GM23338 (cell line): ENCODE results near the gene NDUFB1. TPM values are rescaled to one million over a fixed set of nuclear protein-coding genes. Genes with fewer than 3 reads are reported as not detected.

Experiments
- ATAC-seq: fragments of 200-7000 bp; cut with Tn5 transposase; 3 replicates; pipeline ENCODE4 v1.9.1; 2020
- DNase-seq: peaks from one replicate; pipeline ENCODE4 v3.0.0-alpha.2; 2015; ENCODE audit warnings: low spot score
- H2AFZ ChIP-seq: fragments of 200-600 bp; sonication (generic); 2 replicates; pipeline ENCODE4 v1.8.0; 2016; ENCODE audit warnings: antibody characterized with exemption, mild to moderate bottlenecking, moderate library complexity
- H3F3A ChIP-seq: fragments of 200-600 bp; sonication (generic); replicated peaks from 2 replicates; pipeline ENCODE4 v1.8.0; 2017; ENCODE audit warnings: antibody characterized with exemption, mixed run types, low read depth
- H3K27ac ChIP-seq: fragments of 200-600 bp; sonication (generic); 2 replicates; pipeline ENCODE4 v1.6.1; 2016; ENCODE audit warnings: low read depth
- H3K27me3 ChIP-seq: fragments of 200-600 bp; sonication (generic); 2 replicates; pipeline ENCODE4 v1.8.0; 2016; ENCODE audit warnings: mild to moderate bottlenecking, mixed run types, moderate library complexity; ENCODE audit not compliant: insufficient read depth
- H3K36me3 ChIP-seq: fragments of 200-600 bp; sonication (generic); 2 replicates; pipeline ENCODE4 v1.8.0; 2016; ENCODE audit warnings: mild to moderate bottlenecking; ENCODE audit not compliant: insufficient read depth
- H3K4me1 ChIP-seq: fragments of 200-600 bp; sonication (generic); 2 replicates; pipeline ENCODE4 v1.8.0; 2016; ENCODE audit warnings: mild to moderate bottlenecking, moderate library complexity; ENCODE audit not compliant: insufficient read depth
- H3K4me2 ChIP-seq: fragments of 200-600 bp; sonication (generic); 2 replicates; pipeline ENCODE4 v1.7.1; 2017; ENCODE audit warnings: mixed run types
- H3K4me3 ChIP-seq: fragments of 200-600 bp; sonication (generic); 2 replicates; pipeline ENCODE4 v1.6.1; 2016; ENCODE audit warnings: mixed run types
- H3K79me2 ChIP-seq: fragments of 200-600 bp; sonication (generic); replicated peaks from 2 replicates; pipeline ENCODE4 v1.8.0; 2017; ENCODE audit warnings: mild to moderate bottlenecking; ENCODE audit not compliant: insufficient read depth
- H3K9me2 ChIP-seq: fragments of 200-600 bp; sonication (generic); 2 replicates; pipeline ENCODE4 v1.8.0; 2017; ENCODE audit not compliant: insufficient read depth
- H4K20me1 ChIP-seq: fragments of 200-600 bp; sonication (generic); replicated peaks from 2 replicates; pipeline ENCODE4 v1.8.0; 2017; ENCODE audit warnings: mild to moderate bottlenecking; ENCODE audit not compliant: insufficient read depth
- H3K27ac Mint-ChIP-seq: 2 replicates; pipeline ENCODE4 v1.8.0; 2020; ENCODE audit warnings: inconsistent platforms, mild to moderate bottlenecking, moderate library complexity, mixed read lengths
- H3K27me3 Mint-ChIP-seq: 3 replicates; pipeline ENCODE4 v1.8.0; 2022; ENCODE audit warnings: low read depth, mild to moderate bottlenecking, moderate library complexity, mixed read lengths, inconsistent platforms; ENCODE audit not compliant: insufficient read depth, poor library complexity
- H3K36me3 Mint-ChIP-seq: 3 replicates; pipeline ENCODE4 v1.8.0; 2021; ENCODE audit warnings: low read depth, mild to moderate bottlenecking, inconsistent platforms, moderate library complexity, mixed read lengths
- H3K4me1 Mint-ChIP-seq: 3 replicates; pipeline ENCODE4 v1.8.0; 2020; ENCODE audit warnings: mild to moderate bottlenecking, inconsistent platforms, mixed read lengths
- H3K4me3 Mint-ChIP-seq: 3 replicates; pipeline ENCODE4 v1.8.0; 2021; ENCODE audit warnings: moderate library complexity, mild to moderate bottlenecking, inconsistent platforms, mixed read lengths
- H3K9me3 Mint-ChIP-seq: 3 replicates; pipeline ENCODE4 v1.8.0; 2020; ENCODE audit warnings: moderate library complexity, mild to moderate bottlenecking, inconsistent platforms, mixed read lengths
- CREB1 ChIP-seq: fragments of 250-450 bp; sonication (Bioruptor Pico); IDR thresholded peaks from 2 replicates; pipeline ENCODE4 v1.5.0; 2020; ENCODE audit warnings: low read depth, mild to moderate bottlenecking, moderate library complexity
- EZH2 ChIP-seq: fragments of 200-600 bp; sonication (generic); IDR thresholded peaks from one replicate; pipeline ENCODE4 v1.8.0; 2017; ENCODE audit warnings: antibody characterized with exemption, mild to moderate bottlenecking, low read depth; ENCODE audit not compliant: unreplicated experiment
- EZH2phosphoT487 ChIP-seq: fragments of 200-600 bp; sonication (generic); IDR thresholded peaks from one replicate; pipeline ENCODE4 v1.8.1; 2018; ENCODE audit warnings: antibody characterized with exemption; ENCODE audit not compliant: unreplicated experiment
- JUNB ChIP-seq: IDR thresholded peaks from one replicate; pipeline ENCODE4 v1.6.1; 2016; ENCODE audit warnings: antibody characterized with exemption; ENCODE audit not compliant: unreplicated experiment
- NANOG ChIP-seq: IDR thresholded peaks from 2 replicates; pipeline ENCODE4 v1.6.1; 2016; ENCODE audit warnings: antibody characterized with exemption, borderline replicate concordance
- POLR2AphosphoS5 ChIP-seq: IDR thresholded peaks from 2 replicates; pipeline ENCODE4 v1.6.1; 2016; ENCODE audit warnings: antibody characterized with exemption, low read depth
- STAT1 ChIP-seq: IDR thresholded peaks from one replicate; pipeline ENCODE4 v1.6.1; 2016; ENCODE audit warnings: antibody characterized with exemption; ENCODE audit not compliant: unreplicated experiment
- ZNF114 ChIP-seq: fragments of 250-450 bp; sonication (Bioruptor Pico); IDR thresholded peaks from 2 replicates; pipeline ENCODE4 v1.5.0; 2020; ENCODE audit warnings: mild to moderate bottlenecking, moderate library complexity
- ZNF331 ChIP-seq: fragments of 250-450 bp; sonication (Bioruptor Pico); IDR thresholded peaks from 2 replicates; pipeline ENCODE4 v1.5.0; 2020; ENCODE audit warnings: low read depth, mild to moderate bottlenecking, moderate library complexity
- polyA plus RNA-seq: library from polyadenylated mRNA; unstranded; fragments of >200 nt; fragmentation: Nextera tagmentation; extraction: Ambion mirVana; gene quantifications from 2 replicates; pipeline ENCODE4 v1.2.1, GENCODE V29; 2016
- total RNA-seq: library from RNA; depleted of rRNA; stranded (reverse); fragments of >200 nt; shearing (Covaris generic); gene quantifications from 2 replicates; pipeline ENCODE4 v1.2.3, GENCODE V29; 2014
- TF ChIP-seq, protein P1 (sequence below), 2 experiments: fragments of 200-600 bp in 1 of 2; sonication (generic) in 1 of 2; conservative IDR thresholded peaks; 2 replicates each; pipeline versions ENCODE4 v1.5.1 to v1.6.1; 2016 to 2017; ENCODE audit warnings: antibody characterized with exemption in 2 of 2, low read depth in 2 of 2, mild to moderate bottlenecking in 2 of 2, moderate library complexity in 1 of 2

Gene NDUFB1
- total and polyA plus RNA-seq, 2 experiments from 2014 or later = 134 to 876 TPM

DNA sequence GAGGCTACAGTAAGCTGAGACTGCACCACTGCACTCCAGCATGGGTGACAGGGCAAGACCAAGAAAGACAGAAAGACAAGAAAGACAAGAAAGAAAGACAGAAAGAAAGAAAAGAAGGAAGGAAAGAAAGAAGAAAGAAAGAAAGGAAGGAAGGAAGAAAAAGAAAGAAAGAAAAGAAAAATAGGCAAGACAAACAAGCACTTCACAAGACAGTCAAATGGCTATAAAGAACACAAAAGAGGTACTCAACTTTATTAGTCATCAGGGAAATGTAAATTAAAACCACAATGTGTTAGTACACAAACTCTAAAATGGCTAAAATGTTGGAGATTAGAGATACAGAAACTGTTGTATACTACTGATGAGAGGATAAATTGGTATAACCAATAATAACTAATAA, 21.7 kb downstream of the NDUFB1 start:
- Histone ChIP-seq H3K4me1 (no peaks in the 10 kb centered on the region), H3K36me3 (peaks cover 14% of the 10 kb centered on the region; the same call in 1 of the 2 replicates), H3F3A (no peaks in the 10 kb centered on the region; the same call in 1 of the 2 replicates), H3K4me3 (no peak overlapping the region), H3K27ac (no peak overlapping the region), H3K4me2 (no peak overlapping the region), H3K79me2 (peaks cover 93% of the 10 kb centered on the region), H2AFZ (no peak overlapping the region), H3K27me3 (no peaks in the 10 kb centered on the region), H4K20me1 (peaks cover 5% of the 10 kb centered on the region), H3K9me2 (no peaks in the 10 kb centered on the region)
- Mint-ChIP-seq H3K4me1 (peaks cover 9% of the 10 kb centered on the region; the same call in 2 of the 3 replicates), H3K36me3 (peaks cover 12% of the 10 kb centered on the region; the same call in 2 of the 3 replicates), H3K9me3 (no peaks in the 10 kb centered on the region), H3K27me3 (no peaks in the 10 kb centered on the region), H3K4me3 (no peak overlapping the region), H3K27ac (no peak overlapping the region)
- TF ChIP-seq EZH2 (no peak), NANOG (peak; percentile 57; the same call in 1 of the 2 replicates)
- no peak for DNase-seq
- no peak for ATAC-seq

DNA sequence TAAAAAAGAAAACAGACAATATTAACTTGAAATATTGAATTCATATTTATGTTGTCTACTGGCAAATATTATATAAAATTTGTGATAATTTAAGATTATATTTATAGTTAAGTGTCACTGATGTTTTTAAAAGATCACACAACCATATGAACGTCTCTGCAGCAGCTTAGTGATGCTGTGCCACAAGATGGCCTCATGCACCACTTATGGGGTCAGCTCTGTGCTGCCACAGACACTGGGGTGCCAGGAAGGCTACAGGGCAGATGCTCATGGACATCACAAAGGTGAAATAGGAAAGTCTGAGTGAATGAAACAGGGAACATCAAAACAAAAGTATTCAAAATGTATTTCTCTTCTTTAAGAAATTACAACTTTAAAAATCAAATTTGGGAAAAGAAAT, 28.2 kb downstream of the NDUFB1 start:
- Histone ChIP-seq H3K4me3 (no peak overlapping the region), H3K36me3 (peaks cover 35% of the 10 kb centered on the region), H3K27me3 (no peaks in the 10 kb centered on the region), H3K79me2 (peaks cover 28% of the 10 kb centered on the region), H3F3A (0 out of 2 replicates have a peak, but pooled peaks cover 3% of the 10 kb centered on the region), H3K9me2 (no peaks in the 10 kb centered on the region), H3K27ac (no peak overlapping the region), H3K4me1 (no peaks in the 10 kb centered on the region), H4K20me1 (no peaks in the 10 kb centered on the region; the same call in 1 of the 2 replicates), H2AFZ (no peak overlapping the region), H3K4me2 (no peak overlapping the region)
- Mint-ChIP-seq H3K4me3 (no peak overlapping the region), H3K27me3 (no peaks in the 10 kb centered on the region), H3K9me3 (no peaks in the 10 kb centered on the region), H3K27ac (no peak overlapping the region), H3K4me1 (no peaks in the 10 kb centered on the region), H3K36me3 (peaks cover 41% of the 10 kb centered on the region)
- DNase-seq (peak; percentile 22), ATAC-seq (peak; percentile 56)
- no peak for TF ChIP-seq ZNF331 (CRISPR knock-in tag)
- TF ChIP-seq, protein P1, sequence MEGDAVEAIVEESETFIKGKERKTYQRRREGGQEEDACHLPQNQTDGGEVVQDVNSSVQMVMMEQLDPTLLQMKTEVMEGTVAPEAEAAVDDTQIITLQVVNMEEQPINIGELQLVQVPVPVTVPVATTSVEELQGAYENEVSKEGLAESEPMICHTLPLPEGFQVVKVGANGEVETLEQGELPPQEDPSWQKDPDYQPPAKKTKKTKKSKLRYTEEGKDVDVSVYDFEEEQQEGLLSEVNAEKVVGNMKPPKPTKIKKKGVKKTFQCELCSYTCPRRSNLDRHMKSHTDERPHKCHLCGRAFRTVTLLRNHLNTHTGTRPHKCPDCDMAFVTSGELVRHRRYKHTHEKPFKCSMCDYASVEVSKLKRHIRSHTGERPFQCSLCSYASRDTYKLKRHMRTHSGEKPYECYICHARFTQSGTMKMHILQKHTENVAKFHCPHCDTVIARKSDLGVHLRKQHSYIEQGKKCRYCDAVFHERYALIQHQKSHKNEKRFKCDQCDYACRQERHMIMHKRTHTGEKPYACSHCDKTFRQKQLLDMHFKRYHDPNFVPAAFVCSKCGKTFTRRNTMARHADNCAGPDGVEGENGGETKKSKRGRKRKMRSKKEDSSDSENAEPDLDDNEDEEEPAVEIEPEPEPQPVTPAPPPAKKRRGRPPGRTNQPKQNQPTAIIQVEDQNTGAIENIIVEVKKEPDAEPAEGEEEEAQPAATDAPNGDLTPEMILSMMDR (conservative IDR thresholded peaks at IDR 0.05; ENCODE audit: low read depth in 2 of 2) = peak; percentile 39 to 67; a peak in 3 of 4 replicates

DNA sequence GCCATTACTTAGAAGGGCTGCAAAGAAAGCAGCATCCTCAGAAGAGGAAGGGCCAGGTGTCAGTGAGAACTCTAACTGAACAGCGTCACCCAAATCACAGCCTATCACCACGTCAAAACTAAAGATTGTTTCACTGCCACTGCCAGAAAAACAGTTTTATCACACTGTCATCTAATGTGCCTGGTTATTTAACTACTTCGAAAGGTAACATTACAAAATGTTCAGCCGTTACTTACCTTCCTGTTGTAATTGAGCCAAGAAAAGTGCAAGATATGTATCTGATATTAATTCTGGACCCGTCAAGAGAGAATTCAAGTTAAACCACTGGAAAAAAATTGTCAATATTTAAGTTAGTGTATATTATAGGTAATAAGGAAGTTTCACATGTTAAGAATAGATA, 33.0 kb downstream of the NDUFB1 start:
- Mint-ChIP-seq H3K27me3 (no peaks in the 10 kb centered on the region), H3K36me3 (peaks cover 46% of the 10 kb centered on the region), H3K27ac (no peak overlapping the region), H3K4me1 (no peaks in the 10 kb centered on the region), H3K9me3 (no peaks in the 10 kb centered on the region), H3K4me3 (no peak overlapping the region)
- DNase-seq = no peak
- no peak overlapping the region for H2AFZ ChIP-seq
- no peaks in the 10 kb centered on the region for H3F3A ChIP-seq
- TF ChIP-seq STAT1 = no peak
- TF ChIP-seq EZH2 = no peak
- no peak for TF ChIP-seq CREB1
- TF ChIP-seq ZNF114 = no peak
- TF ChIP-seq POLR2AphosphoS5 = no peak
- TF ChIP-seq, protein P1 (conservative IDR thresholded peaks at IDR 0.05; ENCODE audit: low read depth in 2 of 2) = no peak
- no peak for TF ChIP-seq ZNF331 (CRISPR knock-in tag)
- TF ChIP-seq JUNB = no peak
- TF ChIP-seq EZH2phosphoT487 = no peak
- H3K4me2 ChIP-seq = no peak overlapping the region
- no peaks in the 10 kb centered on the region for H3K9me2 ChIP-seq
- ATAC-seq = no peak
- peaks cover 13% of the 10 kb centered on the region for H3K36me3 ChIP-seq
- H3K4me3 ChIP-seq = no peak overlapping the region
- H3K27me3 ChIP-seq = no peaks in the 10 kb centered on the region
- H3K27ac ChIP-seq = no peak overlapping the region
- no peaks in the 10 kb centered on the region for H3K79me2 ChIP-seq
- peaks cover 8% of the 10 kb centered on the region; the same call in 1 of the 2 replicates for H4K20me1 ChIP-seq
- H3K4me1 ChIP-seq = no peaks in the 10 kb centered on the region
